Activated T-cell treated with anti-CD3 and anti-CD28 coated beads for 48 hours (primary cell): Measurements from ENCODE around the gene GRPEL2.
"Not testable (repeated sequence)": the region's sequence is repeated elsewhere in the genome, so short reads cannot be mapped to it uniquely, and the experiment has no call there.

Experiments used
- DNase-seq: peaks from one replicate; pipeline ENCODE4 v3.0.0-alpha.2; 2020; ENCODE audit warnings: low read depth

Gene GRPEL2

GRCh38 chr5:149398747-149399266, 53.5 kb downstream of the GRPEL2 start:
- not testable (repeated sequence) for DNase-seq

GRCh38 chr5:149399775-149400174, 54.5 kb downstream of the GRPEL2 start:
- no peak for DNase-seq

GRCh38 chr5:149400304-149400703, 55.0 kb downstream of the GRPEL2 start:
- DNase-seq, result no peak

GRCh38 chr5:149401051-149401450, 55.8 kb downstream of the GRPEL2 start:
- no peak for DNase-seq

GRCh38 chr5:149402291-149402690, 57.0 kb downstream of the GRPEL2 start:
- DNase-seq, result no peak
